SK-N-SH (cell line): ENCODE data around the gene SNX33. TPM values are rescaled to one million over a fixed set of nuclear protein-coding genes. Genes with fewer than 3 reads are reported as not detected.
"Not testable (repeated sequence)": the region's sequence is repeated elsewhere in the genome, so short reads cannot be mapped to it uniquely, and the experiment has no call there.

Experiments used
- CTCF ChIA-PET: fragments of 300-600, 350-600 bp; formaldehyde crosslinking; extraction: SDS; loops from one replicate; lab custom pipeline; 2021; lab: Yijun Ruan, JAX
- POLR2A ChIA-PET: fragments of 350-600 bp; sonication (Branson Sonifier 250); formaldehyde crosslinking; extraction: SDS; loops from one replicate; lab custom pipeline; 2020; ENCODE audit warnings: antibody characterized with exemption, inconsistent platforms; lab: Yijun Ruan, JAX
- DNase-seq: peaks from one replicate; pipeline ENCODE4 v3.0.0; 2012
- H2AFZ ChIP-seq: fragments of 200-600 bp; sonication (generic); 2 replicates; pipeline ENCODE4 v1.8.1; 2016; ENCODE audit warnings: antibody characterized with exemption, mild to moderate bottlenecking, low read depth
- H3F3A ChIP-seq: fragments of 200-600 bp; sonication (generic); replicated peaks from 2 replicates; pipeline ENCODE3; 2016; ENCODE audit warnings: antibody characterized with exemption, mild to moderate bottlenecking; ENCODE audit not compliant: insufficient read depth
- H3K27ac ChIP-seq, 2 experiments: fragments of 200-500 bp in 1 of 2; fragments of 200-600 bp in 1 of 2; sonication (Bioruptor generic) in 1 of 2; sonication (generic), shearing (Covaris generic) in 1 of 2; 2 replicates each; pipeline versions ENCODE4 v1.5.1 to v1.6.1; 2014 to 2016; ENCODE audit warnings: low read depth in 2 of 2, inconsistent platforms in 1 of 2, low read length in 1 of 2, mild to moderate bottlenecking in 1 of 2, mixed read lengths in 1 of 2
- H3K27me3 ChIP-seq: fragments of 200-600 bp; sonication (generic), shearing (Covaris generic); 2 replicates; pipeline ENCODE4 v1.6.1; 2016; ENCODE audit warnings: mixed run types; ENCODE audit not compliant: insufficient read depth
- H3K36me3 ChIP-seq, 2 experiments: fragments of 200-500 bp in 1 of 2; fragments of 200-600 bp in 1 of 2; sonication (Bioruptor generic) in 1 of 2; sonication (generic) in 1 of 2; replicated peaks in 1 of 2; 2 replicates each; pipeline versions ENCODE3 to v1.5.1; 2014 to 2016; ENCODE audit warnings: low read length in 1 of 2, mild to moderate bottlenecking in 1 of 2; ENCODE audit not compliant: insufficient read depth in 2 of 2, control insufficient read depth in 1 of 2
- H3K4me1 ChIP-seq, 2 experiments: fragments of 200-500 bp in 1 of 2; fragments of 200-600 bp in 1 of 2; sonication (Bioruptor generic) in 1 of 2; sonication (generic), shearing (Covaris generic) in 1 of 2; 2 replicates each; pipeline versions ENCODE4 v1.5.1 to v1.6.1; 2014 to 2016; ENCODE audit warnings: low read depth in 1 of 2, low read length in 1 of 2, mixed run types in 1 of 2; ENCODE audit not compliant: insufficient read depth in 2 of 2, control insufficient read depth in 1 of 2
- H3K4me2 ChIP-seq: fragments of 200-600 bp; sonication (generic), shearing (Covaris generic); 2 replicates; pipeline ENCODE4 v1.6.1; 2017; ENCODE audit warnings: mixed run types
- H3K4me3 ChIP-seq, 2 experiments: fragments of 200-500 bp in 1 of 2; fragments of 200-600 bp in 1 of 2; sonication (Bioruptor generic) in 1 of 2; sonication (generic), shearing (Covaris generic) in 1 of 2; 2 replicates each; pipeline versions ENCODE4 v1.5.1 to v1.8.1; 2014 to 2016; ENCODE audit warnings: low read depth in 2 of 2, inconsistent platforms in 1 of 2, low read length in 1 of 2, mild to moderate bottlenecking in 1 of 2, mixed read lengths in 1 of 2, moderate library complexity in 1 of 2
- H3K79me2 ChIP-seq: fragments of 200-600 bp; sonication (generic); 2 replicates; pipeline ENCODE4 v1.8.1; 2017; ENCODE audit warnings: mild to moderate bottlenecking; ENCODE audit not compliant: insufficient read depth
- H3K9ac ChIP-seq: fragments of 200-600 bp; sonication (generic); 2 replicates; pipeline ENCODE4 v1.6.1; 2017; ENCODE audit warnings: mixed run types
- H3K9me2 ChIP-seq: fragments of 200-600 bp; sonication (generic); 2 replicates; pipeline ENCODE4 v1.6.1; 2017; ENCODE audit warnings: mixed run types
- H3K9me3 ChIP-seq: fragments of 200-600 bp; sonication (generic); 2 replicates; pipeline ENCODE4 v1.6.1; 2017; ENCODE audit warnings: mixed run types, mild to moderate bottlenecking, moderate library complexity
- H4K20me1 ChIP-seq: fragments of 200-600 bp; sonication (generic); 2 replicates; pipeline ENCODE4 v1.6.1; 2017; ENCODE audit warnings: mild to moderate bottlenecking, mixed run types; ENCODE audit not compliant: insufficient read depth
- EZH2phosphoT487 ChIP-seq: fragments of 200-600 bp; sonication (generic); IDR thresholded peaks from 2 replicates; pipeline ENCODE4 v1.6.1; 2017; ENCODE audit warnings: low read depth, mixed run types, mild to moderate bottlenecking, antibody characterized with exemption, moderate library complexity, borderline replicate concordance
- FOXJ3 ChIP-seq: sonication (generic); formaldehyde crosslinking; IDR thresholded peaks from 2 replicates; pipeline ENCODE4 v1.5.1; 2020; ENCODE audit warnings: mild to moderate bottlenecking, missing genetic modification reagents
- GATA2 ChIP-seq: sonication (generic); formaldehyde crosslinking; IDR thresholded peaks from 2 replicates; pipeline ENCODE4 v1.5.0; 2020; ENCODE audit warnings: mild to moderate bottlenecking, missing genetic modification reagents
- MXI1 ChIP-seq: IDR thresholded peaks from 2 replicates; pipeline ENCODE4 v1.6.1; 2012; ENCODE audit warnings: mild to moderate bottlenecking, low read depth, low read length, improper control_type of control experiment
- NRF1 ChIP-seq: IDR thresholded peaks from 2 replicates; pipeline ENCODE4 v1.6.1; 2012; ENCODE audit warnings: low read depth, mild to moderate bottlenecking, low read length
- SIN3A ChIP-seq: IDR thresholded peaks from 2 replicates; pipeline ENCODE4 v1.6.1; 2012; ENCODE audit warnings: low read depth, mild to moderate bottlenecking, low read length, moderate library complexity, borderline replicate concordance
- TCF12 ChIP-seq: IDR thresholded peaks from 2 replicates; pipeline ENCODE4 v1.4.0; 2012
- WGBS: methylation state at CpG from one replicate; pipeline ENCODE4 v1.1.6; 2017; ENCODE audit warnings: low lambda C conversion rate; 5-methylcytosine and 5-hydroxymethylcytosine counted together
- polyA plus RNA-seq, 3 experiments: library from polyadenylated mRNA; depleted of rRNA; stranded (reverse); fragments of >200 nt; gene quantifications; 2 replicates each; pipeline ENCODE4 v1.2.3, GENCODE V29; 2012
- TF ChIP-seq, protein P1 (sequence below): IDR thresholded peaks from 2 replicates; pipeline ENCODE4 v1.4.0; 2012; ENCODE audit warnings: low read depth, borderline replicate concordance
- TF ChIP-seq, protein P2 (sequence below): IDR thresholded peaks from 2 replicates; pipeline ENCODE4 v1.4.0; 2012; ENCODE audit warnings: low read depth

SNX33 gene
- polyA plus RNA-seq, 1 of the 3 experiments (the other 2 are of a cell fraction): 7.7 TPM

DNA sequence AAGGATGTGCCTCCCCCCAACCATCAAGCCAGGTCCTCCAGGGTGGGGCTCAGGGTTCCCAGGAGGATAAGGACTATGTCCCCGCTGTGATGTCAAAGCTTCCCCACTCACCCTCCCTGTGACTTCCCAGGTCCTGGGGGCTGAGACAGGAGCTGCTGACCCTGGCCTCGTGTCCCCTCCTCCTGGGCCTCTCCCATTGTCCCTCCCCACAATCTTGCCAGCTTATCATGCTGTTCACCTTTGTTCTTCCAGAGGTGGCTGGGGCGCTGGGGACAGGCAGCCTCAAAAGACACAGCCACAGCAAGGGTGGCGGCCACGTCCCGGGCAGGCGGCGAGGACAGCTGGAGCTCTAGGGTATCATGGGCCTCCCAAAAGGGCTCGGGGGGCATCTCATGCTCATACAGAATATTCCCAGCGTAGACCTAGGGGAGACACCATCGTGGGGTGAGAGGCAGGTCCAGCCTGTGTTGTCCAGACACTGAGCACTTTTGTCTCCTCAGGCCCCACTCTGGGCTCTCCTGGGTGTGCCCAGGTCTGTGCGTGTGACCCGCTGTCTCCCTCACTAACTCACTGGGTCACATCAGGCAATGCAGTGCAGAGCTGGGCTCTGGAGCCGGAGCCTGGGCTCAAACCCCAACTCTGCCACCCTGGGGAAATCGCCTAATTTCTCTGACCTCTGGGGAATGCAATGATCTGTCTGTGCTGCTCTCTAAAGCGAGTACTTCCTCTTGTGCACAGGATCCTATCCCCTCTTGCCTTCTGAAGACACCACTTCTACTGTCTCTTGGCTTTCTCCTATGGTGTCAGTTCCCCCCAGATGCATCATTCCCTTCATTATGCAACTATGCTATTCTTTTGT, 30.0 kb downstream of the SNX33 start:
- no peaks in the 10 kb centered on the region for H3K79me2 ChIP-seq
- no peak overlapping the region for H3K27ac ChIP-seq
- no peaks in the 10 kb centered on the region for H3K36me3 ChIP-seq
- H3K27me3 ChIP-seq: no peaks in the 10 kb centered on the region
- no peak overlapping the region for H3K4me3 ChIP-seq
- ChIA-PET POLR2A (no interaction called here), CTCF (interaction anchor here (1.0 to 2.9 kb wide), 6 partner anchors 8 to 462 kb away, joined by 3 to 12 read pairs (median 5); partner anchors contain the start of genes IMP3, MAN2C1 and SNX33)
- no peak overlapping the region for H3K9ac ChIP-seq
- no peaks in the 10 kb centered on the region for H4K20me1 ChIP-seq
- 84% methylated on average over 13 of the region's 16 CpGs for WGBS
- H3K9me3 ChIP-seq: no peaks in the 10 kb centered on the region
- TF ChIP-seq MXI1: no peak
- TF ChIP-seq TCF12: no peak
- TF ChIP-seq, protein P1, sequence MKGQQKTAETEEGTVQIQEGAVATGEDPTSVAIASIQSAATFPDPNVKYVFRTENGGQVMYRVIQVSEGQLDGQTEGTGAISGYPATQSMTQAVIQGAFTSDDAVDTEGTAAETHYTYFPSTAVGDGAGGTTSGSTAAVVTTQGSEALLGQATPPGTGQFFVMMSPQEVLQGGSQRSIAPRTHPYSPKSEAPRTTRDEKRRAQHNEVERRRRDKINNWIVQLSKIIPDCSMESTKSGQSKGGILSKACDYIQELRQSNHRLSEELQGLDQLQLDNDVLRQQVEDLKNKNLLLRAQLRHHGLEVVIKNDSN: no peak
- no peak for TF ChIP-seq SIN3A
- TF ChIP-seq GATA2 (CRISPR knock-in tag): no peak
- no peak overlapping the region for H3K4me2 ChIP-seq
- H3K4me1 ChIP-seq: peaks cover 14 to 32% of the 10 kb centered on the region in 2 experiments; a peak in 3 of 4 replicates
- H3F3A ChIP-seq: no peaks in the 10 kb centered on the region
- DNase-seq: no peak
- no peak overlapping the region for H2AFZ ChIP-seq
- H3K9me2 ChIP-seq: no peaks in the 10 kb centered on the region

DNA sequence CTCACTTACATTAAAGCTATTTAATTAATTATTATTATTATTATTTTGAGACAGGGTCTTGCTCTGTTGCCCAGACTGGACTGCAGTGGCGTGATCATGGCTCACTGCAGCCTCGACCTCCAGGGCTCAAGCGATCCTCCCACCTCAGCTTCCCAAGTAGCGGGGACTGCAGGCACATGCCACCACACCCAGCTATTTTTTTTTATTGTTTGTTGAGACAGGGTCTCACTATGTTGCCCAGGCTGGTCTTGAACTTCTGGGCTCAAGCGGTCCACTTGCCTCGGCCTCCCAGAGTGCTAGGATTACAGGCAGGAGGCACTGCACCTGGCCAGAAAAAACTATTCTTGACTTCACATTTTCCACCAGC, 30.6 kb downstream of the SNX33 start:
- H3K9me2 ChIP-seq, H3K4me2 ChIP-seq, H3K79me2 ChIP-seq, H3K4me3 ChIP-seq, H3K36me3 ChIP-seq, H3F3A ChIP-seq, POLR2A ChIA-PET, H3K9me3 ChIP-seq, H4K20me1 ChIP-seq, DNase-seq, H2AFZ ChIP-seq, H3K27ac ChIP-seq, H3K9ac ChIP-seq, H3K27me3 ChIP-seq: not testable (repeated sequence)
- CTCF ChIA-PET: interaction anchor here (1.0 to 2.9 kb wide), 5 partner anchors 31 to 461 kb away, joined by 3 to 12 read pairs (median 3); partner anchors contain the start of genes IMP3, MAN2C1 and SNX33
- 86% methylated on average over 6 of the region's 6 CpGs for WGBS
- H3K4me1 ChIP-seq: peaks cover 8 to 26% of the 10 kb centered on the region in 2 experiments; a peak in 3 of 4 replicates

DNA sequence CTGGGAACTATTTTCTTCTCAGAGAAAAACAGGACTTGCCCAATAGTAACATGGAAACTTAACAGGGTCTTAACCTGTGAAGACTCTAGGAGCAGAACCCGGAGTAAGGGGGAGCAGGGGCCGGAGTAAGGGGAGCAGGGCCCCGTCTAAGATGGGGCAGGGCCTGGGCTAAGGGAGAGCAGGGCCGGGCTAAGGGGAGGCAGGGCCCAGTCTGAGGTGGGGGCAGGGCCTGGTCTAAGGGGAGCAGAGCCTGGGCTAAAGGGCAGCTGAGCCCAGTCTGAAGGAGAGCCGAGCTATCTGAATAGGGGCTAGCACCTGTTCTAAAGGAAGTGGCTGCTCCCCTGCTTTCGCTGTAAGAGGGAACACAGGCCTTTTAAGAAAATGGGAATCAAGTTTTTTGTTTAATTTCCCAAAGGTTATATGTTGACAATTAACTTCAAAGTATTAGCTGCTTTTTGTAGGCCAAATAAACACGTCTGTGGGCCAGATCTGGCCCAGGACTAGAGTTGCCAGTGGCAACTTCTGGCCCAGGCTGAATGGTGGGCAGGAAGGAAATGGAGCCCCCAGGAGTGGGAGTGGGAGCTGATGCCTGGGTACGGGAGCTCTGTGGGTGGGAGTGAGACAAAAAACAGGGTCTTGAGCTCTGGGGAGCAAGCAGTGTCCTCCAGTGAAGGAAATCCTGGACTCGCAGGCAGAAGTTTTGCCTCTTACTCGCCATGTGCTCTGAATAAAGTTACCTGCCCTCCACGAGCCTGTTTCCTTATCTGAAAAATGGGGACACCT, 32.5 kb downstream of the SNX33 start:
- Histone ChIP-seq H2AFZ (no peak overlapping the region), H3K36me3 (no peaks in the 10 kb centered on the region), H3K27ac (no peak overlapping the region), H3K9me3 (no peaks in the 10 kb centered on the region), H3F3A (no peaks in the 10 kb centered on the region), H3K27me3 (no peaks in the 10 kb centered on the region), H3K9ac (no peak overlapping the region), H3K9me2 (no peaks in the 10 kb centered on the region), H3K4me1 (peaks cover 0 to 16% of the 10 kb centered on the region in 2 experiments; a peak in 1 of 4 replicates), H4K20me1 (no peaks in the 10 kb centered on the region), H3K4me3 (no peak overlapping the region), H3K4me2 (no peak overlapping the region), H3K79me2 (no peaks in the 10 kb centered on the region)
- 82% methylated on average over 11 of the region's 11 CpGs for WGBS
- no peak for DNase-seq
- POLR2A ChIA-PET: no interaction called here
- TF ChIP-seq EZH2phosphoT487 (no peak), FOXJ3 (CRISPR knock-in tag) (no peak), GATA2 (CRISPR knock-in tag) (no peak), NRF1 (no peak)
- TF ChIP-seq, protein P2, sequence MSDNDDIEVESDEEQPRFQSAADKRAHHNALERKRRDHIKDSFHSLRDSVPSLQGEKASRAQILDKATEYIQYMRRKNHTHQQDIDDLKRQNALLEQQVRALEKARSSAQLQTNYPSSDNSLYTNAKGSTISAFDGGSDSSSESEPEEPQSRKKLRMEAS: no peak
- CTCF ChIA-PET: interaction anchor here (1.0 to 9.0 kb wide), 4 partner anchors 32 to 313 kb away, joined by 3 to 77 read pairs (median 4); partner anchors contain the start of gene SNX33
